ENCODE data around the gene TBC1D14. TPM values are rescaled to one million over a fixed set of nuclear protein-coding genes. Genes with fewer than 3 reads are reported as not detected.

Gene TBC1D14
- total and polyA plus RNA-seq, 10 of the 15 experiments (the other 5 are each of a cell fraction or from before 2014, with no cell fraction given): 0.87 to 39.3 (median 30.1) TPM

DNA sequence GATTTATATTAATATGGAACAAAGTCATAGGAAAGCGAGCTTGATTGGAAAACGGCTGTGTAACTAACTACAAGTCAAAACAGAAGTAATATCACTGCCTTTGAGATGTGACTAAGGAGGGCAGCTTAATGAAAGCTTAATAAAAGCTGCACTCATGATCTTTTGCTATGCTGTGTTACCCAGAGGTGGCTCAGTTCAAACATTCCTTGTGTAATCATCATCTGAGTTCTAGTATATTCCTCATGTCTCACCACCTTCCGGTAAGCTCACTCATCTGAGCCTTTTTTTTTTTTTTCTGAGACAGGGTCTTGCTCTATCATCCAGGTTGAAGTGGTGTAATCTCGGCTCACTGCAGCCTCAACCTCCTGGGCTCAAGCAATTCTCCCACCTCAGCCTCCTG is 153.2 kb downstream of the TBC1D14 start:
- no peak overlapping the region for H3K4me2 ChIP-seq (ENCODE audit: control insufficient read depth, insufficient read depth)
- H3K27ac ChIP-seq (ENCODE audit: control insufficient read depth, insufficient read depth): no peak overlapping the region
- no peak overlapping the region for H2AFZ ChIP-seq (ENCODE audit: control insufficient read depth, low read depth, low read length)
- no peak overlapping the region for H3K4me3 ChIP-seq
- in situ Hi-C loops (cut with MboI): no loop called here
- ChIA-PET POLR2A (interaction anchor here (0.7 to 1.4 kb wide), 3 partner anchors 8 to 389 kb away, joined by 3 to 6 read pairs (median 5); no protein-coding TSS in a partner anchor), RAD21 (ENCODE audit: unreplicated experiment) (interaction anchor here (0.7 kb wide), 1 partner anchor 295 kb away, joined by 6 read pairs; no protein-coding TSS in a partner anchor), SMC1A (ENCODE audit: uncharacterized antibody, unreplicated experiment) (interaction anchor here (0.8 to 1.6 kb wide), 2 partner anchors 8 to 343 kb away, joined by 3 to 5 read pairs; no protein-coding TSS in a partner anchor), CTCF (interaction anchor here (0.7 to 11.2 kb wide), 3 partner anchors 8 to 20 kb away, joined by 3 to 210 read pairs (median 4); partner anchors contain the start of gene TADA2B)
- peaks cover 18% of the 10 kb centered on the region for H3K4me1 ChIP-seq (ENCODE audit: control insufficient read depth, insufficient read depth, low read length)
- H3K36me3 ChIP-seq (ENCODE audit: control insufficient read depth in 2 of 2, insufficient read depth in 2 of 2, low read length in 1 of 2): peaks cover 13 to 32% of the 10 kb centered on the region in 2 experiments
- intact Hi-C loops (cut with micrococcal nuclease; ENCODE audit: unreplicated experiment): no loop called here
- no peaks in the 10 kb centered on the region for H3K9me3 ChIP-seq (replicated peaks; ENCODE audit: control insufficient read depth, insufficient read depth, low read length)
- peaks cover 37% of the 10 kb centered on the region for H3K79me2 ChIP-seq (ENCODE audit: control insufficient read depth, insufficient read depth, low read length)
- TF ChIP-seq, protein P1, sequence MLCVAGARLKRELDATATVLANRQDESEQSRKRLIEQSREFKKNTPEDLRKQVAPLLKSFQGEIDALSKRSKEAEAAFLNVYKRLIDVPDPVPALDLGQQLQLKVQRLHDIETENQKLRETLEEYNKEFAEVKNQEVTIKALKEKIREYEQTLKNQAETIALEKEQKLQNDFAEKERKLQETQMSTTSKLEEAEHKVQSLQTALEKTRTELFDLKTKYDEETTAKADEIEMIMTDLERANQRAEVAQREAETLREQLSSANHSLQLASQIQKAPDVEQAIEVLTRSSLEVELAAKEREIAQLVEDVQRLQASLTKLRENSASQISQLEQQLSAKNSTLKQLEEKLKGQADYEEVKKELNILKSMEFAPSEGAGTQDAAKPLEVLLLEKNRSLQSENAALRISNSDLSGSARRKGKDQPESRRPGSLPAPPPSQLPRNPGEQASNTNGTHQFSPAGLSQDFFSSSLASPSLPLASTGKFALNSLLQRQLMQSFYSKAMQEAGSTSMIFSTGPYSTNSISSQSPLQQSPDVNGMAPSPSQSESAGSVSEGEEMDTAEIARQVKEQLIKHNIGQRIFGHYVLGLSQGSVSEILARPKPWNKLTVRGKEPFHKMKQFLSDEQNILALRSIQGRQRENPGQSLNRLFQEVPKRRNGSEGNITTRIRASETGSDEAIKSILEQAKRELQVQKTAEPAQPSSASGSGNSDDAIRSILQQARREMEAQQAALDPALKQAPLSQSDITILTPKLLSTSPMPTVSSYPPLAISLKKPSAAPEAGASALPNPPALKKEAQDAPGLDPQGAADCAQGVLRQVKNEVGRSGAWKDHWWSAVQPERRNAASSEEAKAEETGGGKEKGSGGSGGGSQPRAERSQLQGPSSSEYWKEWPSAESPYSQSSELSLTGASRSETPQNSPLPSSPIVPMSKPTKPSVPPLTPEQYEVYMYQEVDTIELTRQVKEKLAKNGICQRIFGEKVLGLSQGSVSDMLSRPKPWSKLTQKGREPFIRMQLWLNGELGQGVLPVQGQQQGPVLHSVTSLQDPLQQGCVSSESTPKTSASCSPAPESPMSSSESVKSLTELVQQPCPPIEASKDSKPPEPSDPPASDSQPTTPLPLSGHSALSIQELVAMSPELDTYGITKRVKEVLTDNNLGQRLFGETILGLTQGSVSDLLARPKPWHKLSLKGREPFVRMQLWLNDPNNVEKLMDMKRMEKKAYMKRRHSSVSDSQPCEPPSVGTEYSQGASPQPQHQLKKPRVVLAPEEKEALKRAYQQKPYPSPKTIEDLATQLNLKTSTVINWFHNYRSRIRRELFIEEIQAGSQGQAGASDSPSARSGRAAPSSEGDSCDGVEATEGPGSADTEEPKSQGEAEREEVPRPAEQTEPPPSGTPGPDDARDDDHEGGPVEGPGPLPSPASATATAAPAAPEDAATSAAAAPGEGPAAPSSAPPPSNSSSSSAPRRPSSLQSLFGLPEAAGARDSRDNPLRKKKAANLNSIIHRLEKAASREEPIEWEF (IDR thresholded peaks at IDR 0.05; ENCODE audit: insufficient replicate concordance, low read depth, low read length): no peak
- no peak for ATAC-seq
- no peak for DNase-seq (ENCODE audit: low read depth, low spot score)
- FAIRE-seq: no peak
- no TSS peak for BruUV-seq (replicated peaks)
- peaks cover 7% of the 10 kb centered on the region; the same call in 1 of the 2 replicates for H4K20me1 ChIP-seq (ENCODE audit: control insufficient read depth, insufficient read depth)
- no peak overlapping the region for H3K9ac ChIP-seq (ENCODE audit: control insufficient read depth, insufficient read depth, low read length)
- 98% methylated on average over 3 of the region's 4 CpGs for WGBS (ENCODE audit: insufficient coverage, insufficient replicate concordance, low lambda C conversion rate, missing lambda C conversion rate)
- no peaks in the 10 kb centered on the region for H3K27me3 ChIP-seq (replicated peaks in 1 of 2; ENCODE audit: control insufficient read depth in 2 of 2, insufficient read depth in 2 of 2, low read length in 1 of 2)
